Tibial artery (tissue), 4 donors: ENCODE measurements around the gene BTD.

Experiments
- DNase-seq, 2 donors: peaks; one replicate each; pipeline ENCODE4 v3.0.0-alpha.2; 2019
- H3K27ac ChIP-seq, 2 donors: fragments of 200-600 bp; sonication (generic) in 1 of 2; 1 replicate in 1 of 2; 2 replicates in 1 of 2; pipeline ENCODE4 v1.5.1; 2018 to 2019; ENCODE audit warnings: mild to moderate bottlenecking in 1 of 2
- H3K27me3 ChIP-seq, 2 donors: fragments of 200-600 bp; sonication (generic) in 1 of 2; one replicate each; pipeline versions ENCODE4 v1.5.1 to v1.6.0; 2016 to 2019
- H3K36me3 ChIP-seq, 3 donors: fragments of 200-600 bp; sonication (generic) in 2 of 3; one replicate each; pipeline ENCODE4 v1.5.1; 2016 to 2019; ENCODE audit warnings: mild to moderate bottlenecking in 2 of 3
- H3K4me1 ChIP-seq, 4 donors: fragments of 200-600 bp; sonication (generic) in 2 of 4; 1 replicate in 3 of 4; 2 replicates in 1 of 4; pipeline ENCODE4 v1.5.1; 2016 to 2019
- H3K4me3 ChIP-seq, 2 donors: fragments of 200-600 bp; sonication (generic) in 1 of 2; 1 replicate in 1 of 2; 2 replicates in 1 of 2; pipeline ENCODE4 v1.5.1; 2018 to 2019; ENCODE audit warnings: mild to moderate bottlenecking in 2 of 2
- H3K9me3 ChIP-seq, 3 donors: fragments of 200-600 bp; sonication (generic) in 1 of 3; one replicate each; pipeline ENCODE4 v1.5.1; 2016 to 2019
- CTCF ChIP-seq, 2 experiments: fragments of 200-600 bp in 1 of 2; fragments of 450-650 bp in 1 of 2; IDR thresholded peaks; one replicate each; pipeline ENCODE4 v1.5.1; 2017 to 2019; ENCODE audit warnings: antibody characterized with exemption in 2 of 2, mild to moderate bottlenecking in 1 of 2, moderate library complexity in 1 of 2
- intact Hi-C: fragments of 100-400 bp; cut with DNase I; formaldehyde crosslinking; loops from one replicate; pipeline ENCODE4 v1.15.0; 2023; ENCODE audit warnings: low total_unique reads

The BTD gene

GRCh38 chr3:15656342-15656741, 54.8 kb downstream of the BTD start:
- Histone ChIP-seq H3K27ac (no peak overlapping the region), H3K9me3 (peaks cover 0 to 18% (median 9%) of the 10 kb centered on the region in 3 donors), H3K4me1 (no peaks in the 10 kb centered on the region), H3K36me3 (no peaks in the 10 kb centered on the region), H3K4me3 (no peak overlapping the region), H3K27me3 (no peaks in the 10 kb centered on the region)
- TF ChIP-seq CTCF (IDR thresholded peaks at IDR 0.05): no peak
- DNase-seq: no peak
- intact Hi-C loops: no loop called here

- no peak for DNase-seq
- no peak for TF ChIP-seq CTCF (IDR thresholded peaks at IDR 0.05)
- intact Hi-C loops: no loop called here
- Histone ChIP-seq H3K27me3 (no peaks in the 10 kb centered on the region), H3K4me1 (no peaks in the 10 kb centered on the region), H3K9me3 (peaks cover 0 to 18% (median 9%) of the 10 kb centered on the region in 3 donors), H3K4me3 (no peak overlapping the region), H3K27ac (no peak overlapping the region), H3K36me3 (no peaks in the 10 kb centered on the region)
These were observed 55.5 kb downstream of the BTD start for GRCh38 chr3:15657016-15657415.

- H3K9me3 ChIP-seq: peaks cover 0 to 18% (median 9%) of the 10 kb centered on the region in 3 donors
- H3K36me3 ChIP-seq: no peaks in the 10 kb centered on the region
- H3K4me3 ChIP-seq: no peak overlapping the region
- no peak overlapping the region for H3K27ac ChIP-seq
- intact Hi-C loops: no loop called here
- DNase-seq: no peak
- no peaks in the 10 kb centered on the region for H3K4me1 ChIP-seq
- H3K27me3 ChIP-seq: no peaks in the 10 kb centered on the region
- TF ChIP-seq CTCF (IDR thresholded peaks at IDR 0.05): no peak
These were observed 57.9 kb downstream of the BTD start for GRCh38 chr3:15659254-15659975.

GRCh38 chr3:15660055-15660935, 58.8 kb downstream of the BTD start:
- no peak overlapping the region for H3K4me3 ChIP-seq
- H3K36me3 ChIP-seq: no peaks in the 10 kb centered on the region
- H3K27ac ChIP-seq: no peak overlapping the region
- no peak for DNase-seq
- peaks cover 0 to 18% (median 9%) of the 10 kb centered on the region in 3 donors for H3K9me3 ChIP-seq
- no peaks in the 10 kb centered on the region for H3K27me3 ChIP-seq
- no peaks in the 10 kb centered on the region for H3K4me1 ChIP-seq
- no peak for TF ChIP-seq CTCF (IDR thresholded peaks at IDR 0.05)
- intact Hi-C loops: no loop called here

- intact Hi-C loops: no loop called here
- TF ChIP-seq CTCF (IDR thresholded peaks at IDR 0.05): no peak
- peaks cover 7 to 14% (median 12%) of the 10 kb centered on the region in 3 donors for H3K36me3 ChIP-seq
- H3K4me3 ChIP-seq: no peak overlapping the region
- no peak for DNase-seq
- no peaks in the 10 kb centered on the region for H3K4me1 ChIP-seq
- no peak overlapping the region for H3K27ac ChIP-seq
- no peaks in the 10 kb centered on the region for H3K27me3 ChIP-seq
- H3K9me3 ChIP-seq: no peaks in the 10 kb centered on the region
These were observed 62.6 kb downstream of the BTD start for GRCh38 chr3:15664144-15664543.
